HepG2 (cell line): Measurements from ENCODE around the gene GJD4. TPM values are rescaled to one million over a fixed set of nuclear protein-coding genes. Genes with fewer than 3 reads are reported as not detected.

Experiments
- ATAC-seq: fragments of 200-7000 bp; cut with Tn5 transposase; 3 replicates; pipeline ENCODE4 v1.9.1; 2020; ENCODE audit warnings: mild to moderate bottlenecking, moderate library complexity
- BruUV-seq: library from RNA; stranded (reverse); fragments of 400-500 nt; replicated peaks from 2 replicates; lab custom pipeline; 2021; lab: Mats Ljungman, UMichigan
- CTCF ChIA-PET: fragments of 300-600 bp; formaldehyde crosslinking; extraction: SDS; loops from one replicate; lab custom pipeline; 2021; ENCODE audit warnings: low total read pairs, inconsistent platforms, low intra/inter-chr PET ratio; lab: Yijun Ruan, JAX
- POLR2A ChIA-PET: fragments of 350-600 bp; sonication (Branson Sonifier 250); formaldehyde crosslinking; loops from one replicate; lab custom pipeline; 2020; ENCODE audit warnings: antibody characterized with exemption, inconsistent platforms; lab: Yijun Ruan, JAX
- DNase-seq: peaks from one replicate; pipeline ENCODE4 v3.0.0-alpha.2; 2015; ENCODE audit warnings: low spot score
- FAIRE-seq: peaks from 3 replicates; lab custom pipeline; 2011; peaks lifted over from hg19 to GRCh38; lab: Jason Lieb, UNC
- H2AFZ ChIP-seq: one replicate; pipeline ENCODE4 v1.6.1; 2011; ENCODE audit warnings: low read length, inconsistent platforms
- H3K27ac ChIP-seq: fragments of 300-600 bp; 3 replicates; pipeline ENCODE4 v1.8.0; 2011; ENCODE audit warnings: mixed run types, mild to moderate bottlenecking, mixed read lengths, low read length, inconsistent platforms; ENCODE audit not compliant: insufficient read depth; ENCODE audit errors: extremely low read length
- H3K27me3 ChIP-seq, 2 experiments: fragments of 200-600 bp in 1 of 2; 2 replicates in 1 of 2; 3 replicates in 1 of 2; pipeline versions ENCODE4 v1.6.0 to v1.8.0; 2011; ENCODE audit warnings: low read length in 2 of 2, mild to moderate bottlenecking in 2 of 2, moderate library complexity in 2 of 2, inconsistent platforms in 1 of 2; ENCODE audit not compliant: insufficient read depth in 2 of 2, control insufficient read depth in 1 of 2
- H3K36me3 ChIP-seq, 2 experiments: fragments of 200-600 bp in 1 of 2; replicated peaks in 1 of 2; 2 replicates in 1 of 2; 3 replicates in 1 of 2; pipeline versions ENCODE4 v1.5.1 to v1.8.0; 2011; ENCODE audit warnings: low read length in 2 of 2, inconsistent platforms in 1 of 2; ENCODE audit not compliant: insufficient read depth in 2 of 2, control insufficient read depth in 1 of 2
- H3K4me1 ChIP-seq: 2 replicates; pipeline ENCODE4 v1.5.1; 2012; ENCODE audit warnings: low read length, inconsistent platforms; ENCODE audit not compliant: insufficient read depth
- H3K4me2 ChIP-seq: 2 replicates; pipeline ENCODE4 v1.6.0; 2011; ENCODE audit warnings: low read depth, low read length, inconsistent platforms
- H3K4me3 ChIP-seq, 3 experiments: fragments of 200-600 bp in 1 of 3; sonication (generic), shearing (Covaris generic) in 1 of 3; replicated peaks in 1 of 3; 2 replicates each; pipeline ENCODE4 v1.5.1; 2011 to 2016; ENCODE audit warnings: low read length in 3 of 3, inconsistent platforms in 2 of 3, low read depth in 2 of 3, mild to moderate bottlenecking in 2 of 3, control low read depth in 1 of 3, mixed read lengths in 1 of 3; ENCODE audit not compliant: insufficient read depth in 1 of 3
- H3K79me2 ChIP-seq: one replicate; pipeline ENCODE4 v1.6.1; 2011; ENCODE audit warnings: low read length, inconsistent platforms; ENCODE audit not compliant: insufficient read depth
- H3K9ac ChIP-seq: 2 replicates; pipeline ENCODE4 v1.6.0; 2011; ENCODE audit warnings: mild to moderate bottlenecking, low read depth, low read length, inconsistent platforms; ENCODE audit not compliant: insufficient read depth
- H3K9me3 ChIP-seq: 2 replicates; pipeline ENCODE4 v1.5.1; 2012; ENCODE audit warnings: mild to moderate bottlenecking, low read length
- H4K20me1 ChIP-seq: 2 replicates; pipeline ENCODE4 v1.6.0; 2011; ENCODE audit warnings: inconsistent platforms, mild to moderate bottlenecking, low read length, moderate library complexity; ENCODE audit not compliant: insufficient read depth
- BCLAF1 ChIP-seq: fragments of 450-650 bp; IDR thresholded peaks from 2 replicates; pipeline ENCODE4 v1.6.1; 2017; ENCODE audit warnings: mild to moderate bottlenecking
- GATA4 ChIP-seq: sonication (generic); IDR thresholded peaks from 2 replicates; pipeline ENCODE4 v1.6.1; 2016; ENCODE audit warnings: antibody characterized with exemption, low read depth, borderline replicate concordance
- IRF9 ChIP-seq: sonication (generic); formaldehyde crosslinking; IDR thresholded peaks from 2 replicates; pipeline ENCODE4 v1.8.0; 2022; ENCODE audit warnings: missing genetic modification reagents, mild to moderate bottlenecking, borderline replicate concordance
- NFE2L2 ChIP-seq: fragments of 150-350 bp; IDR thresholded peaks from 2 replicates; pipeline ENCODE4 v1.6.1; 2014; ENCODE audit warnings: low read length
- TFAP4 ChIP-seq: sonication (generic); IDR thresholded peaks from 2 replicates; pipeline ENCODE4 v1.6.1; 2016; ENCODE audit warnings: low read depth, borderline replicate concordance
- WGBS: methylation state at CpG from one replicate; pipeline ENCODE4 v1.1.6; 2017; ENCODE audit warnings: low lambda C conversion rate; 5-methylcytosine and 5-hydroxymethylcytosine counted together
- in situ Hi-C: cut with HindIII; loops from 2 replicates; pipeline ENCODE4 v1.10.0; 2017; ENCODE audit warnings: low pct_unique_long_range_greater_than_20kb; ENCODE audit not compliant: extremely low pct_ligation_motif_present
- intact Hi-C: fragments of 100-400 bp; cut with micrococcal nuclease; formaldehyde crosslinking; loops from one replicate; pipeline ENCODE4 v1.10.0; 2022; ENCODE audit not compliant: unreplicated experiment
- polyA plus RNA-seq, 8 experiments: library from polyadenylated mRNA; depleted of rRNA in 3 of 8; stranded (reverse) in 7 of 8; unstranded in 1 of 8; fragments of >200 nt; fragmentation: Illumina TruSeq in 4 of 8; extraction: Trizol in 4 of 8; gene quantifications; 2 replicates each; pipeline versions ENCODE4 v1.2.1 to v1.2.3, GENCODE V29; 2011 to 2016; ENCODE audit warnings: low read depth in 4 of 8, missing spikeins in 1 of 8, mixed read lengths in 1 of 8; ENCODE audit not compliant: insufficient read depth in 1 of 8
- total RNA-seq, 5 experiments: library from RNA; depleted of rRNA; stranded (reverse); fragments of >200 nt; fragmentation: Illumina TruSeq; extraction: Trizol; gene quantifications; 2 replicates each; pipeline ENCODE4 v1.2.3, GENCODE V29; 2016; ENCODE audit warnings: low read depth in 1 of 5
- TF ChIP-seq, protein P1 (sequence below): sonication (generic); formaldehyde crosslinking; IDR thresholded peaks from 2 replicates; pipeline ENCODE4 v1.4.0; 2020; ENCODE audit warnings: mild to moderate bottlenecking, missing genetic modification reagents

The GJD4 gene
- total and polyA plus RNA-seq, 2 of the 13 experiments (the other 11 are each of a cell fraction or from before 2014, with no cell fraction given), result not detected

- Histone ChIP-seq H3K27ac (no peak overlapping the region), H3K36me3 (no peaks in the 10 kb centered on the region), H2AFZ (no peak overlapping the region), H3K9ac (no peak overlapping the region), H3K4me3 (no peak overlapping the region), H3K9me3 (no peaks in the 10 kb centered on the region), H3K4me2 (no peak overlapping the region), H3K4me1 (no peaks in the 10 kb centered on the region), H3K27me3 (no peaks in the 10 kb centered on the region), H3K79me2 (no peaks in the 10 kb centered on the region), H4K20me1 (no peaks in the 10 kb centered on the region)
- WGBS, result 10% methylated on average over 10 of the region's 12 CpGs
- TF ChIP-seq GATA4 (no peak), IRF9 (CRISPR knock-in tag) (no peak), TFAP4 (no peak), BCLAF1 (no peak), NFE2L2 (no peak)
- TF ChIP-seq, protein P1, sequence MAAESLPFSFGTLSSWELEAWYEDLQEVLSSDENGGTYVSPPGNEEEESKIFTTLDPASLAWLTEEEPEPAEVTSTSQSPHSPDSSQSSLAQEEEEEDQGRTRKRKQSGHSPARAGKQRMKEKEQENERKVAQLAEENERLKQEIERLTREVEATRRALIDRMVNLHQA (CRISPR knock-in tag), result no peak
- ChIA-PET CTCF (no interaction called here), POLR2A (no interaction called here)
- no peak for DNase-seq
- FAIRE-seq, result no peak
- no peak for ATAC-seq
- in situ Hi-C loops (no loop called here), intact Hi-C loops (loop anchor here (10.0 kb wide), 1 partner anchor 302 kb away; no protein-coding TSS in a partner anchor)
- no TSS peak for BruUV-seq
Observed at GRCh38 chr10:35633006-35633980, 28.2 kb downstream of the GJD4 start.
